ENCODE data around the gene OR13J1. TPM values are rescaled to one million over a fixed set of nuclear protein-coding genes. Genes with fewer than 3 reads are reported as not detected.
A peak's percentile ranks its signal among the peaks of the same experiment; 100 is the strongest.

OR13J1 gene
- total RNA-seq, 1 experiment from 2014 or later, result not detected

- TF ChIP-seq TCF7 (CRISPR knock-in tag; IDR thresholded peaks at IDR 0.05; ENCODE audit: low read depth), result no peak
- no peak for TF ChIP-seq NR3C1 (CRISPR knock-in tag; conservative IDR thresholded peaks at IDR 0.05; ENCODE audit: low read depth)
- TF ChIP-seq IRF1 (CRISPR knock-in tag; IDR thresholded peaks at IDR 0.05), result no peak
- TF ChIP-seq ELF4 (CRISPR knock-in tag; IDR thresholded peaks at IDR 0.05; ENCODE audit: low read depth), result no peak
- TF ChIP-seq MXD4 (CRISPR knock-in tag; IDR thresholded peaks at IDR 0.05; ENCODE audit: borderline replicate concordance), result no peak
- TF ChIP-seq NFE2L1 (CRISPR knock-in tag; IDR thresholded peaks at IDR 0.05), result no peak
- TF ChIP-seq, protein P1, sequence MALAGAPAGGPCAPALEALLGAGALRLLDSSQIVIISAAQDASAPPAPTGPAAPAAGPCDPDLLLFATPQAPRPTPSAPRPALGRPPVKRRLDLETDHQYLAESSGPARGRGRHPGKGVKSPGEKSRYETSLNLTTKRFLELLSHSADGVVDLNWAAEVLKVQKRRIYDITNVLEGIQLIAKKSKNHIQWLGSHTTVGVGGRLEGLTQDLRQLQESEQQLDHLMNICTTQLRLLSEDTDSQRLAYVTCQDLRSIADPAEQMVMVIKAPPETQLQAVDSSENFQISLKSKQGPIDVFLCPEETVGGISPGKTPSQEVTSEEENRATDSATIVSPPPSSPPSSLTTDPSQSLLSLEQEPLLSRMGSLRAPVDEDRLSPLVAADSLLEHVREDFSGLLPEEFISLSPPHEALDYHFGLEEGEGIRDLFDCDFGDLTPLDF (CRISPR knock-in tag; IDR thresholded peaks at IDR 0.05), result no peak
- no peak for TF ChIP-seq ESRRA (CRISPR knock-in tag; IDR thresholded peaks at IDR 0.05; ENCODE audit: borderline replicate concordance)
- TF ChIP-seq, protein P2, sequence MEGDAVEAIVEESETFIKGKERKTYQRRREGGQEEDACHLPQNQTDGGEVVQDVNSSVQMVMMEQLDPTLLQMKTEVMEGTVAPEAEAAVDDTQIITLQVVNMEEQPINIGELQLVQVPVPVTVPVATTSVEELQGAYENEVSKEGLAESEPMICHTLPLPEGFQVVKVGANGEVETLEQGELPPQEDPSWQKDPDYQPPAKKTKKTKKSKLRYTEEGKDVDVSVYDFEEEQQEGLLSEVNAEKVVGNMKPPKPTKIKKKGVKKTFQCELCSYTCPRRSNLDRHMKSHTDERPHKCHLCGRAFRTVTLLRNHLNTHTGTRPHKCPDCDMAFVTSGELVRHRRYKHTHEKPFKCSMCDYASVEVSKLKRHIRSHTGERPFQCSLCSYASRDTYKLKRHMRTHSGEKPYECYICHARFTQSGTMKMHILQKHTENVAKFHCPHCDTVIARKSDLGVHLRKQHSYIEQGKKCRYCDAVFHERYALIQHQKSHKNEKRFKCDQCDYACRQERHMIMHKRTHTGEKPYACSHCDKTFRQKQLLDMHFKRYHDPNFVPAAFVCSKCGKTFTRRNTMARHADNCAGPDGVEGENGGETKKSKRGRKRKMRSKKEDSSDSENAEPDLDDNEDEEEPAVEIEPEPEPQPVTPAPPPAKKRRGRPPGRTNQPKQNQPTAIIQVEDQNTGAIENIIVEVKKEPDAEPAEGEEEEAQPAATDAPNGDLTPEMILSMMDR (IDR thresholded peaks at IDR 0.05), result no peak
- no peak overlapping the region for H3K4me3 Mint-ChIP-seq
- no peak overlapping the region for H3K27ac Mint-ChIP-seq
- peaks cover 17% of the 10 kb centered on the region for H3K9me3 Mint-ChIP-seq
- ChIA-PET CTCF (interaction anchor here (1.2 kb wide), 1 partner anchor 319 kb away, joined by 3 read pairs; the partner anchor contains the start of gene CLTA), POLR2A (no interaction called here)
- H3K4me1 Mint-ChIP-seq, result peaks cover 11% of the 10 kb centered on the region
- peaks cover under 1% of the 10 kb centered on the region; the same call in 1 of the 2 replicates for H3K36me3 Mint-ChIP-seq
- DNase-seq (ENCODE audit: low spot score) (no peak), ATAC-seq (no peak)
- H3K27me3 Mint-ChIP-seq (ENCODE audit: low read depth), result peaks cover 15% of the 10 kb centered on the region
Measured at GRCh38 chr9:35871545-35871944, 1.3 kb upstream of the OR13J1 start.

- ChIA-PET POLR2A (no interaction called here), CTCF (interaction anchor here (1.3 to 2.2 kb wide), 2 partner anchors 34 to 35 kb away, joined by 3 to 10 read pairs; no protein-coding TSS in a partner anchor)
- H3K27ac Mint-ChIP-seq, result no peak overlapping the region
- H3K9me3 Mint-ChIP-seq, result peaks cover 1% of the 10 kb centered on the region; the same call in 1 of the 2 replicates
- ATAC-seq (no peak), DNase-seq (ENCODE audit: low spot score) (no peak)
- H3K36me3 Mint-ChIP-seq, result no peaks in the 10 kb centered on the region
- no peak overlapping the region for H3K4me3 Mint-ChIP-seq
- H3K4me1 Mint-ChIP-seq, result peaks cover 11% of the 10 kb centered on the region
- H3K27me3 Mint-ChIP-seq (ENCODE audit: low read depth), result peaks cover 10% of the 10 kb centered on the region
- TF ChIP-seq IRF2 (CRISPR knock-in tag; IDR thresholded peaks at IDR 0.05; ENCODE audit: borderline replicate concordance, low read depth) (0 out of 2 replicates have a peak, but pooled peaks have one; percentile 37), TCF7 (CRISPR knock-in tag; IDR thresholded peaks at IDR 0.05; ENCODE audit: low read depth) (peak; percentile 10; the same call in 1 of the 2 replicates), FOXP1 (CRISPR knock-in tag; IDR thresholded peaks at IDR 0.05; ENCODE audit: borderline replicate concordance) (0 out of 2 replicates have a peak, but pooled peaks have one; percentile 30)
- TF ChIP-seq, protein P3, sequence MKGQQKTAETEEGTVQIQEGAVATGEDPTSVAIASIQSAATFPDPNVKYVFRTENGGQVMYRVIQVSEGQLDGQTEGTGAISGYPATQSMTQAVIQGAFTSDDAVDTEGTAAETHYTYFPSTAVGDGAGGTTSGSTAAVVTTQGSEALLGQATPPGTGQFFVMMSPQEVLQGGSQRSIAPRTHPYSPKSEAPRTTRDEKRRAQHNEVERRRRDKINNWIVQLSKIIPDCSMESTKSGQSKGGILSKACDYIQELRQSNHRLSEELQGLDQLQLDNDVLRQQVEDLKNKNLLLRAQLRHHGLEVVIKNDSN (CRISPR knock-in tag; IDR thresholded peaks at IDR 0.05), result no peak
Measured at GRCh38 chr9:35869621-35870216, 482 bp downstream of the OR13J1 start.

- ATAC-seq (peak; percentile 15; the same call in 1 of the 2 replicates), DNase-seq (ENCODE audit: low spot score) (no peak)
- CTCF ChIA-PET, result interaction anchor here (1.2 to 2.2 kb wide), 5 partner anchors 13 to 79 kb away, joined by 4 to 11 read pairs (median 6); partner anchors contain the start of genes FAM221B and TMEM8B
- TF ChIP-seq MAX (CRISPR knock-in tag; IDR thresholded peaks at IDR 0.05), result peak; percentile 27; the same call in 1 of the 2 replicates
- TF ChIP-seq AR (CRISPR knock-in tag; IDR thresholded peaks at IDR 0.05), result no peak
- Mint-ChIP-seq H3K27me3 (ENCODE audit: low read depth) (peaks cover 10% of the 10 kb centered on the region), H3K9me3 (no peaks in the 10 kb centered on the region), H3K36me3 (no peaks in the 10 kb centered on the region), H3K4me3 (no peak overlapping the region), H3K4me1 (peaks cover 11% of the 10 kb centered on the region), H3K27ac (no peak overlapping the region)
- POLR2A ChIA-PET, result no interaction called here
Measured at GRCh38 chr9:35868933-35869332, 1.3 kb downstream of the OR13J1 start.
